OCI-LY1 (cell line): ENCODE data around the gene MCUB.

Experiments used
- H2AFZ ChIP-seq: fragments of 200-600 bp; sonication (generic), shearing (Covaris generic); 2 replicates; pipeline ENCODE4 v1.6.0; 2014; ENCODE audit warnings: antibody characterized with exemption, mild to moderate bottlenecking, low read length
- H3F3A ChIP-seq: fragments of 200-600 bp; sonication (generic), shearing (Covaris generic); 2 replicates; pipeline ENCODE4 v1.6.0; 2014; ENCODE audit warnings: mild to moderate bottlenecking, antibody characterized with exemption, low read length, moderate library complexity; ENCODE audit not compliant: insufficient read depth
- H3K27ac ChIP-seq: fragments of 200-600 bp; sonication (generic); 2 replicates; pipeline ENCODE4 v1.5.1; 2014; ENCODE audit warnings: low read length, mixed run types, mild to moderate bottlenecking, low read depth; ENCODE audit not compliant: poor library complexity, severe bottlenecking
- H3K27me3 ChIP-seq: fragments of 200-600 bp; sonication (generic); 2 replicates; pipeline ENCODE4 v1.6.0; 2014; ENCODE audit warnings: antibody characterized with exemption, mild to moderate bottlenecking, low read length, moderate library complexity; ENCODE audit not compliant: insufficient read depth
- H3K36me3 ChIP-seq: fragments of 200-600 bp; sonication (generic); 2 replicates; pipeline ENCODE4 v1.6.1; 2014; ENCODE audit warnings: mild to moderate bottlenecking, antibody characterized with exemption, low read length, moderate library complexity, mixed read lengths; ENCODE audit not compliant: insufficient read depth
- H3K4me1 ChIP-seq: fragments of 200-600 bp; sonication (generic); 2 replicates; pipeline ENCODE4 v1.5.1; 2014; ENCODE audit warnings: mild to moderate bottlenecking, low read length, moderate library complexity; ENCODE audit not compliant: insufficient read depth, severe bottlenecking
- H3K4me2 ChIP-seq: fragments of 200-600 bp; sonication (generic), shearing (Covaris generic); 2 replicates; pipeline ENCODE4 v1.6.1; 2014; ENCODE audit warnings: low read length
- H3K4me3 ChIP-seq: fragments of 200-600 bp; sonication (generic); 2 replicates; pipeline ENCODE4 v1.5.1; 2014; ENCODE audit warnings: low read length, low read depth, mild to moderate bottlenecking, mixed read lengths; ENCODE audit not compliant: poor library complexity, severe bottlenecking
- H3K79me2 ChIP-seq: fragments of 200-600 bp; shearing (Covaris generic); 2 replicates; pipeline ENCODE4 v1.6.1; 2016; ENCODE audit warnings: mixed run types, low read length, mixed read lengths; ENCODE audit not compliant: insufficient read depth
- H3K9ac ChIP-seq: fragments of 200-600 bp; sonication (generic), shearing (Covaris generic); 2 replicates; pipeline ENCODE4 v1.6.1; 2014; ENCODE audit warnings: mild to moderate bottlenecking, low read length, mixed read lengths
- H3K9me2 ChIP-seq: fragments of 200-600 bp; sonication (generic), shearing (Covaris generic); 2 replicates; pipeline ENCODE4 v1.6.1; 2014; ENCODE audit warnings: low read depth, mild to moderate bottlenecking, low read length, mixed read lengths
- H3K9me3 ChIP-seq: fragments of 200-600 bp; shearing (Covaris generic); 2 replicates; pipeline ENCODE4 v1.6.1; 2014; ENCODE audit warnings: low read length, mixed read lengths
- H4K20me1 ChIP-seq: fragments of 200-600 bp; sonication (generic), shearing (Covaris generic); 2 replicates; pipeline ENCODE4 v1.6.0; 2016; ENCODE audit warnings: mild to moderate bottlenecking, low read length; ENCODE audit not compliant: insufficient read depth
- CTCF ChIP-seq: fragments of 200-600 bp; sonication (generic), shearing (Covaris generic); IDR thresholded peaks from 2 replicates; pipeline ENCODE4 v1.5.1; 2017; ENCODE audit warnings: mild to moderate bottlenecking, antibody characterized with exemption, low read length, moderate library complexity, mixed read lengths
- EZH2 ChIP-seq: fragments of 200-600 bp; sonication (generic), shearing (Covaris generic); IDR thresholded peaks from 2 replicates; pipeline ENCODE4 v1.8.0; 2017; ENCODE audit warnings: borderline replicate concordance, mixed run types, mild to moderate bottlenecking, antibody characterized with exemption, low read length, moderate library complexity, mixed read lengths

MCUB gene

GRCh38 chr4:109600431-109600830 is 40.4 kb downstream of the MCUB start:
- H3K4me3 ChIP-seq = no peak overlapping the region
- H2AFZ ChIP-seq = no peak overlapping the region
- peaks cover 9% of the 10 kb centered on the region; the same call in 1 of the 2 replicates for H3K9me3 ChIP-seq
- H3K9ac ChIP-seq = no peak overlapping the region
- no peak overlapping the region for H3K27ac ChIP-seq
- peaks cover 21% of the 10 kb centered on the region for H3K36me3 ChIP-seq
- peaks cover 38% of the 10 kb centered on the region for H3K79me2 ChIP-seq
- no peaks in the 10 kb centered on the region for H3K9me2 ChIP-seq
- H3K4me2 ChIP-seq = no peak overlapping the region
- H3F3A ChIP-seq = no peaks in the 10 kb centered on the region
- no peaks in the 10 kb centered on the region for H3K27me3 ChIP-seq
- no peaks in the 10 kb centered on the region for H3K4me1 ChIP-seq
- no peaks in the 10 kb centered on the region for H4K20me1 ChIP-seq
- TF ChIP-seq CTCF = no peak

GRCh38 chr4:109601336-109601735 is 41.3 kb downstream of the MCUB start:
- no peak for TF ChIP-seq CTCF
- TF ChIP-seq EZH2 = no peak
- no peak overlapping the region for H3K4me3 ChIP-seq
- H3K4me1 ChIP-seq = no peaks in the 10 kb centered on the region
- H3K36me3 ChIP-seq = peaks cover 21% of the 10 kb centered on the region
- H2AFZ ChIP-seq = no peak overlapping the region
- peaks cover 42% of the 10 kb centered on the region for H3K79me2 ChIP-seq
- H3K4me2 ChIP-seq = no peak overlapping the region
- H3K9ac ChIP-seq = no peak overlapping the region
- no peaks in the 10 kb centered on the region for H3K27me3 ChIP-seq
- H4K20me1 ChIP-seq = no peaks in the 10 kb centered on the region
- H3K27ac ChIP-seq = no peak overlapping the region
- H3K9me2 ChIP-seq = no peaks in the 10 kb centered on the region
- H3F3A ChIP-seq = no peaks in the 10 kb centered on the region
- peaks cover 10% of the 10 kb centered on the region; the same call in 1 of the 2 replicates for H3K9me3 ChIP-seq

GRCh38 chr4:109607976-109608375 is 47.9 kb downstream of the MCUB start:
- H3K4me3 ChIP-seq = no peak overlapping the region
- H3K9ac ChIP-seq = no peak overlapping the region
- no peaks in the 10 kb centered on the region for H4K20me1 ChIP-seq
- no peaks in the 10 kb centered on the region for H3K4me1 ChIP-seq
- no peak overlapping the region for H3K27ac ChIP-seq
- no peak overlapping the region for H3K4me2 ChIP-seq
- TF ChIP-seq CTCF (no peak), EZH2 (no peak)
- no peaks in the 10 kb centered on the region for H3K27me3 ChIP-seq
- no peak overlapping the region for H2AFZ ChIP-seq
- H3K36me3 ChIP-seq = peaks cover 24% of the 10 kb centered on the region
- H3K9me2 ChIP-seq = no peaks in the 10 kb centered on the region
- peaks cover 50% of the 10 kb centered on the region for H3K79me2 ChIP-seq
- H3K9me3 ChIP-seq = 0 out of 2 replicates have a peak, but pooled peaks cover 3% of the 10 kb centered on the region
- no peaks in the 10 kb centered on the region for H3F3A ChIP-seq
